C4-2B (cell line): ENCODE measurements around the gene SF3A1.
A peak's percentile ranks its signal among the peaks of the same experiment; 100 is the strongest.
"Not testable (repeated sequence)": the region's sequence is repeated elsewhere in the genome, so short reads cannot be mapped to it uniquely, and the experiment has no call there.

Source experiments
- H3K27ac ChIP-seq: fragments of 450-650 bp; 2 replicates; pipeline ENCODE4 v1.5.1; 2017
- ZFX ChIP-seq: fragments of 450-650 bp; IDR thresholded peaks from 2 replicates; pipeline ENCODE4 v1.6.1; 2017
- TF ChIP-seq, protein P1 (sequence below): fragments of 450-650 bp; conservative IDR thresholded peaks from 2 replicates; pipeline ENCODE4 v1.5.1; 2017; ENCODE audit warnings: mild to moderate bottlenecking

The SF3A1 gene, protein sequence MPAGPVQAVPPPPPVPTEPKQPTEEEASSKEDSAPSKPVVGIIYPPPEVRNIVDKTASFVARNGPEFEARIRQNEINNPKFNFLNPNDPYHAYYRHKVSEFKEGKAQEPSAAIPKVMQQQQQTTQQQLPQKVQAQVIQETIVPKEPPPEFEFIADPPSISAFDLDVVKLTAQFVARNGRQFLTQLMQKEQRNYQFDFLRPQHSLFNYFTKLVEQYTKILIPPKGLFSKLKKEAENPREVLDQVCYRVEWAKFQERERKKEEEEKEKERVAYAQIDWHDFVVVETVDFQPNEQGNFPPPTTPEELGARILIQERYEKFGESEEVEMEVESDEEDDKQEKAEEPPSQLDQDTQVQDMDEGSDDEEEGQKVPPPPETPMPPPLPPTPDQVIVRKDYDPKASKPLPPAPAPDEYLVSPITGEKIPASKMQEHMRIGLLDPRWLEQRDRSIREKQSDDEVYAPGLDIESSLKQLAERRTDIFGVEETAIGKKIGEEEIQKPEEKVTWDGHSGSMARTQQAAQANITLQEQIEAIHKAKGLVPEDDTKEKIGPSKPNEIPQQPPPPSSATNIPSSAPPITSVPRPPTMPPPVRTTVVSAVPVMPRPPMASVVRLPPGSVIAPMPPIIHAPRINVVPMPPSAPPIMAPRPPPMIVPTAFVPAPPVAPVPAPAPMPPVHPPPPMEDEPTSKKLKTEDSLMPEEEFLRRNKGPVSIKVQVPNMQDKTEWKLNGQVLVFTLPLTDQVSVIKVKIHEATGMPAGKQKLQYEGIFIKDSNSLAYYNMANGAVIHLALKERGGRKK

GRCh38 chr22:30356449-30357235, at the start of gene SF3A1, which contains the start of gene CCDC157:
TSS of gene SF3A1 (minus strand) at chr22:30356894. CDS start at chr22:30356792, 102 bp downstream.
TSS of gene CCDC157 (plus strand) at chr22:30357007. CDS start at chr22:30366001, 8,994 bp downstream.
- H3K27ac ChIP-seq = peak within 1 kb of the TSS; percentile 91
- TF ChIP-seq ZFX = peak; percentile 95; the same call in 1 of the 2 replicates
- TF ChIP-seq, protein P1, sequence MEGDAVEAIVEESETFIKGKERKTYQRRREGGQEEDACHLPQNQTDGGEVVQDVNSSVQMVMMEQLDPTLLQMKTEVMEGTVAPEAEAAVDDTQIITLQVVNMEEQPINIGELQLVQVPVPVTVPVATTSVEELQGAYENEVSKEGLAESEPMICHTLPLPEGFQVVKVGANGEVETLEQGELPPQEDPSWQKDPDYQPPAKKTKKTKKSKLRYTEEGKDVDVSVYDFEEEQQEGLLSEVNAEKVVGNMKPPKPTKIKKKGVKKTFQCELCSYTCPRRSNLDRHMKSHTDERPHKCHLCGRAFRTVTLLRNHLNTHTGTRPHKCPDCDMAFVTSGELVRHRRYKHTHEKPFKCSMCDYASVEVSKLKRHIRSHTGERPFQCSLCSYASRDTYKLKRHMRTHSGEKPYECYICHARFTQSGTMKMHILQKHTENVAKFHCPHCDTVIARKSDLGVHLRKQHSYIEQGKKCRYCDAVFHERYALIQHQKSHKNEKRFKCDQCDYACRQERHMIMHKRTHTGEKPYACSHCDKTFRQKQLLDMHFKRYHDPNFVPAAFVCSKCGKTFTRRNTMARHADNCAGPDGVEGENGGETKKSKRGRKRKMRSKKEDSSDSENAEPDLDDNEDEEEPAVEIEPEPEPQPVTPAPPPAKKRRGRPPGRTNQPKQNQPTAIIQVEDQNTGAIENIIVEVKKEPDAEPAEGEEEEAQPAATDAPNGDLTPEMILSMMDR = no peak

- H3K27ac ChIP-seq = no peak overlapping the region
- no peak for TF ChIP-seq ZFX
- TF ChIP-seq, protein P1 = no peak
Measured at GRCh38 chr22:30406400-30406799, 49.7 kb upstream of the SF3A1 start.

GRCh38 chr22:30405731-30406130, 49.0 kb upstream of the SF3A1 start:
- H3K27ac ChIP-seq = no peak overlapping the region
- TF ChIP-seq, protein P1 = no peak
- TF ChIP-seq ZFX = no peak

GRCh38 chr22:30404307-30404706, 47.6 kb upstream of the SF3A1 start:
- no peak overlapping the region for H3K27ac ChIP-seq
- TF ChIP-seq, protein P1 = no peak
- no peak for TF ChIP-seq ZFX

DNA sequence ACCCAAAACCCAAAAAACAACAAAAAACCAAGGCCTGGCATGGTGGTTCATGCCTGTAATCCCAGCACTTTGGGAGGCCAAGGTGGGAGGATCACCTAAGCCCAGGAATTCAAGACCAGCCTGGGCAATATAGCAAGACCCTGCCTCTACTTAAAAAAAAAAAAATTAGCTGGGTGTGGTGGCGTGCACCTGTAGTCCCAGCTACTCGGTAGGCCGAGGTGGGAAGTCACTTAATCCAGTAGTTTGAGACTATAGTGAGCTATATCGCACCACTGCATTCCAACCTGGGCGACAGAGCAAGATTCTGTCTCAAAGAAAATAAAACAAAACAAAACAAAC, 46.0 kb upstream of the SF3A1 start:
- H3K27ac ChIP-seq = not testable (repeated sequence)

DNA sequence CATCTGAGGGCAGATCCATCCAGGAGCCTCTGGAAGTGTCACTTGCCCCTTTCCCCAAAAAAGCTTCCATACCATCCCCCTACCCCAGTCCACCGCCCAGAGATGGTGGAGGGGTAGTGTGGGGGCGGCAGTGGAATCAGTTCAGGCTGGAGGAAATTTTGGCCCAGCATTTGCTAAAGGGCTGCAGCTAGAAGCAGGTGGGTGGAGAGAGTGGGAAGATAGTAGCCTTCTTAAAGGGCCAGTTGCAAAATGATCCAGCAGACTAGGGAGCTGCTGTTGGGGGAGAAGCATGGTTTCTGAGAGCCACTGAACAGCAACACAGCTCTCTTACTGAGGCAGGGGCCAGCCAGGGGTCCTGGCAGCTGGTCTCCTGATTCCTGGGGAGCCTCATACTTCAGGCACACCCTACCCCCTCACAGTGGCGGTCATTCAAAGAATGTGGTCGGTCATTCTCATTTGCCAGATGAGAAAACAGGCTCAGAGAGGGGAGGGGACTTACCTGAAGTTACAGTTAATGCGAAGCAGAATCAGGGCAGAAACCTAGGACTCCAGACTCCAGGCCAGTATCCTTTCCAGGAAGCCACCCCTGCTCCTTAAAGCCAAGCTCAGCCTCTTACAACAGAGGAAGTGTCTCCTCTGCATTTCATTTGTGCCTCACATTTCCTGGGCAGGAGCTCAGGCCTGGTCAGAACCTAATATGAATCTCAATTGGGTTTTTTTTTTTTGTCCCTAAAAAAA, 45.5 kb upstream of the SF3A1 start:
- no peak overlapping the region for H3K27ac ChIP-seq
- no peak for TF ChIP-seq ZFX
- TF ChIP-seq, protein P1 = no peak

DNA sequence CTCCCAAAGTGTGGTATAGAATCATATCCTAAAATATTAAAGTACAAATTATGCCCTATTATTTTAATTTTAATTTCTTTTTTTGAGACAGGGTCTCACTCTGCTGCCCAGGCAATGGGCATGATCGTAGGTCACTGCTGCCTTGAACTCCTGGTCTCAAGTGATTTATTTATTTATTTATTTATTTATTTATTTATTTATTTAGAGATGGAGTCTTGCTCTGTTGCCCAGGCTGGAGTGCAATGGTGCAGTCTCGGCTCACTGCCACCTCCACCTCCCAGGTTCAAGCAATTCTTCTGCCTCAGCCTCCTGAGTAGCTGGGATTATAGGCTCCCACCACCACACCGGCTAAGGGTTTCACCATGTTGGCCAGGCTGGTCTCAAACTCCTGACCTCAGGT, 44.3 kb upstream of the SF3A1 start:
- not testable (repeated sequence) for H3K27ac ChIP-seq
